Vagina (tissue), 2 donors: Measurements from ENCODE around the gene BTG2.

Source experiments
- POLR2A ChIP-seq, 2 donors: fragments of 450-650 bp; IDR thresholded peaks; one replicate each; pipeline ENCODE4 v1.6.1; 2017; ENCODE audit warnings: antibody characterized with exemption in 2 of 2, mild to moderate bottlenecking in 2 of 2, moderate library complexity in 2 of 2
- POLR2AphosphoS5 ChIP-seq, 2 donors: sonication (generic); formaldehyde crosslinking; IDR thresholded peaks; one replicate each; pipeline ENCODE4 v1.9.0; 2017; ENCODE audit warnings: antibody characterized with exemption in 2 of 2, mild to moderate bottlenecking in 2 of 2, low read depth in 1 of 2; ENCODE audit not compliant: insufficient read depth in 1 of 2
- TF ChIP-seq, protein P1 (sequence below), 3 experiments: fragments of 450-650 bp in 2 of 3; fragments of 200-600 bp in 1 of 3; sonication (generic) in 1 of 3; IDR thresholded peaks; one replicate each; pipeline ENCODE4 v1.5.1; 2017 to 2019; ENCODE audit warnings: antibody characterized with exemption in 3 of 3, mild to moderate bottlenecking in 2 of 3, moderate library complexity in 2 of 3

GRCh38 chr1:203281851-203282661 is 23.3 kb upstream of the BTG2 start:
- TF ChIP-seq POLR2A (IDR thresholded peaks at IDR 0.05) = no peak
- TF ChIP-seq, protein P1, sequence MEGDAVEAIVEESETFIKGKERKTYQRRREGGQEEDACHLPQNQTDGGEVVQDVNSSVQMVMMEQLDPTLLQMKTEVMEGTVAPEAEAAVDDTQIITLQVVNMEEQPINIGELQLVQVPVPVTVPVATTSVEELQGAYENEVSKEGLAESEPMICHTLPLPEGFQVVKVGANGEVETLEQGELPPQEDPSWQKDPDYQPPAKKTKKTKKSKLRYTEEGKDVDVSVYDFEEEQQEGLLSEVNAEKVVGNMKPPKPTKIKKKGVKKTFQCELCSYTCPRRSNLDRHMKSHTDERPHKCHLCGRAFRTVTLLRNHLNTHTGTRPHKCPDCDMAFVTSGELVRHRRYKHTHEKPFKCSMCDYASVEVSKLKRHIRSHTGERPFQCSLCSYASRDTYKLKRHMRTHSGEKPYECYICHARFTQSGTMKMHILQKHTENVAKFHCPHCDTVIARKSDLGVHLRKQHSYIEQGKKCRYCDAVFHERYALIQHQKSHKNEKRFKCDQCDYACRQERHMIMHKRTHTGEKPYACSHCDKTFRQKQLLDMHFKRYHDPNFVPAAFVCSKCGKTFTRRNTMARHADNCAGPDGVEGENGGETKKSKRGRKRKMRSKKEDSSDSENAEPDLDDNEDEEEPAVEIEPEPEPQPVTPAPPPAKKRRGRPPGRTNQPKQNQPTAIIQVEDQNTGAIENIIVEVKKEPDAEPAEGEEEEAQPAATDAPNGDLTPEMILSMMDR (IDR thresholded peaks at IDR 0.05) = no peak
- no peak for TF ChIP-seq POLR2AphosphoS5 (IDR thresholded peaks at IDR 0.05; ENCODE audit: insufficient read depth in 1 of 2, low read depth in 1 of 2)
